Mucosa of descending colon (tissue), 3 donors: ENCODE results near the gene ACACB. TPM values are rescaled to one million over a fixed set of nuclear protein-coding genes. Genes with fewer than 3 reads are reported as not detected.
"Not testable (repeated sequence)": the region's sequence is repeated elsewhere in the genome, so short reads cannot be mapped to it uniquely, and the experiment has no call there.

Experiments used
- ATAC-seq: fragments of 200-7000 bp; cut with Tn5 transposase; one replicate; pipeline ENCODE4 v1.9.1; 2020; ENCODE audit warnings: mild to moderate bottlenecking, moderate library complexity
- DNase-seq, 3 donors: peaks; one replicate each; pipeline ENCODE4 v3.0.0-alpha.2; 2020
- H3K36me3 ChIP-seq: fragments of 200-600 bp; one replicate; pipeline ENCODE4 v1.8.0; 2021; ENCODE audit warnings: low read depth, mild to moderate bottlenecking
- H3K4me1 ChIP-seq: fragments of 200-600 bp; one replicate; pipeline ENCODE4 v1.8.0; 2021; ENCODE audit warnings: low read depth, mild to moderate bottlenecking
- H3K4me3 ChIP-seq: fragments of 200-600 bp; one replicate; pipeline ENCODE4 v1.8.0; 2021; ENCODE audit warnings: mild to moderate bottlenecking
- H3K9me3 ChIP-seq: fragments of 200-600 bp; one replicate; pipeline ENCODE4 v1.8.0; 2021; ENCODE audit warnings: mild to moderate bottlenecking
- intact Hi-C, 2 donors: fragments of 100-400 bp; cut with DNase I in 1 of 2; cut with micrococcal nuclease in 1 of 2; formaldehyde crosslinking; loops; one replicate each; pipeline versions ENCODE4 v1.11.0 to v1.11.1; 2022; cut with DNase I, micrococcal nuclease
- total RNA-seq, 3 donors: library from RNA; stranded (reverse); fragmentation: NEBNext Ultra II Directional in 2 of 3; extraction: Animal tissue kit (Norgen Biotek cat#: 25700) in 2 of 3; gene quantifications; one replicate each; pipeline versions ENCODE4 v1.2.1 to v1.2.4, GENCODE V29; 2021 to 2023
- TF ChIP-seq, protein P1 (sequence below): fragments of 200-600 bp; IDR thresholded peaks from one replicate; pipeline ENCODE4 v1.8.0; 2022; ENCODE audit warnings: antibody characterized with exemption, mild to moderate bottlenecking
- donor health status: DM: no; HTN: no; CAD: no; lungs with moderate emphysema.
- donor health status: DM: no; HTN: no; CAD: no.
- donor health status: DM: no; HTN: yes; CAD: no.

The ACACB gene
- total RNA-seq, 3 donors from 2014 or later = 54.4 to 155 (median 66.3) TPM

DNA sequence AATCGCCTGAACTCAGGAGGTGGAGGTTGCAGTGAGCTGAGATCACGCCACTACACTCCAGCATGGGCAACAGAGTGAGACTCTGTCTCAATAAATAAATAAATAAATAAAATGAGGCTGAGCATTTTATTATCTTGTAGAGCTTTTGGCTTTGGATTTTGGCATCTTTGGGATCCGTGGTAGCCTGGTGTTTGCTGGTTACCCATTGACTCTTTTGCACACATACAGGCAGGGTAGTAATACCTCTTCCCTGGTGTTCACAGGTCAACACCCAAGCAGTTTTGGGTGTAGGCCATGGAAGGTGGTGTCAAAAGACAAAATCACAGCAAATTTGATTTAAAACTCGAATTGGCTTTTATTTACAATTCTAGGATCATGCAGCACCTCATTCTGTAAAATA lies 27.8 kb downstream of the ACACB start:
- Histone ChIP-seq H3K9me3 (no peaks in the 10 kb centered on the region), H3K36me3 (no peaks in the 10 kb centered on the region), H3K4me1 (no peaks in the 10 kb centered on the region), H3K4me3 (no peak overlapping the region)
- no peak for DNase-seq
- intact Hi-C loops = no loop called here
- TF ChIP-seq, protein P1, sequence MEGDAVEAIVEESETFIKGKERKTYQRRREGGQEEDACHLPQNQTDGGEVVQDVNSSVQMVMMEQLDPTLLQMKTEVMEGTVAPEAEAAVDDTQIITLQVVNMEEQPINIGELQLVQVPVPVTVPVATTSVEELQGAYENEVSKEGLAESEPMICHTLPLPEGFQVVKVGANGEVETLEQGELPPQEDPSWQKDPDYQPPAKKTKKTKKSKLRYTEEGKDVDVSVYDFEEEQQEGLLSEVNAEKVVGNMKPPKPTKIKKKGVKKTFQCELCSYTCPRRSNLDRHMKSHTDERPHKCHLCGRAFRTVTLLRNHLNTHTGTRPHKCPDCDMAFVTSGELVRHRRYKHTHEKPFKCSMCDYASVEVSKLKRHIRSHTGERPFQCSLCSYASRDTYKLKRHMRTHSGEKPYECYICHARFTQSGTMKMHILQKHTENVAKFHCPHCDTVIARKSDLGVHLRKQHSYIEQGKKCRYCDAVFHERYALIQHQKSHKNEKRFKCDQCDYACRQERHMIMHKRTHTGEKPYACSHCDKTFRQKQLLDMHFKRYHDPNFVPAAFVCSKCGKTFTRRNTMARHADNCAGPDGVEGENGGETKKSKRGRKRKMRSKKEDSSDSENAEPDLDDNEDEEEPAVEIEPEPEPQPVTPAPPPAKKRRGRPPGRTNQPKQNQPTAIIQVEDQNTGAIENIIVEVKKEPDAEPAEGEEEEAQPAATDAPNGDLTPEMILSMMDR = no peak
- ATAC-seq = peak; percentile 65

DNA sequence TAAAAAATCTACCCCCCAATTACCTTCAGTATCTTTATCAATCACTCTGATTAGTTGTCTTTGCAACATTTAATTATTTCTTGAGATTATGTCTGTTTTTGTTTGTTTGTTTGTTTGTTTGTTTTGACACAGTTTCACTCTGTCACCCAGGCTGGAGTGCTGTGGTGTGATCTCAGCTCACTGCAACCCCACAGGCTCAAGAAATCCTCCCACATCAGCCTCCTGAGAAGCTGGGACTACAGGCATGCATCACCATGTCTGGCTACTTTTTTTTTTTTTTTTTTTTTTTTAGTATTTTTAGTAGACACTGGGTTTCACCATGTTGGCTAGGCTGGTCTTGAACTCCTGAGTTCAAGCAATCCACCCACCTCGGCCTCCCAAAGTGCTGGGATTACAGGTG lies 30.7 kb downstream of the ACACB start:
- H3K4me1 ChIP-seq, DNase-seq, ATAC-seq, H3K36me3 ChIP-seq, intact Hi-C loops, H3K4me3 ChIP-seq, H3K9me3 ChIP-seq: not testable (repeated sequence)

DNA sequence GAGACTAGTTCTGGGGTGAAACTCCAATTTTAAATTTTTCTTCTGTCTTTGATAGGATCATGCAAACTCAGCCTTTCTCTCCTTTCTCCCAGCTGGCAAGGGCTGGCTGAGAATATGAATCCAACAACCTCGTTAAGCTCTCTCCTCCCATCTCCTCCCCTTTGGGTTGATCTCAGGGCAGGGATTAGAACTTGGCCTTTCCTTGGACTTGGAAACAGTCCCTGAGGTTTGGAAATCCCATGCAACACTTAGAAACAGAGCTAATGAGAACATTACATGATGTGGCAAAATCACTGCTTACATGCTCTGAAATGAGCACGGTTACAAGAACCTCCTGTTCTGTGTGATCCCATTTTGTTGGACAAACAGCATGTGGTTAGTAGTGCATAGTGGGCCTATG lies 31.6 kb downstream of the ACACB start:
- TF ChIP-seq, protein P1 = no peak

DNA sequence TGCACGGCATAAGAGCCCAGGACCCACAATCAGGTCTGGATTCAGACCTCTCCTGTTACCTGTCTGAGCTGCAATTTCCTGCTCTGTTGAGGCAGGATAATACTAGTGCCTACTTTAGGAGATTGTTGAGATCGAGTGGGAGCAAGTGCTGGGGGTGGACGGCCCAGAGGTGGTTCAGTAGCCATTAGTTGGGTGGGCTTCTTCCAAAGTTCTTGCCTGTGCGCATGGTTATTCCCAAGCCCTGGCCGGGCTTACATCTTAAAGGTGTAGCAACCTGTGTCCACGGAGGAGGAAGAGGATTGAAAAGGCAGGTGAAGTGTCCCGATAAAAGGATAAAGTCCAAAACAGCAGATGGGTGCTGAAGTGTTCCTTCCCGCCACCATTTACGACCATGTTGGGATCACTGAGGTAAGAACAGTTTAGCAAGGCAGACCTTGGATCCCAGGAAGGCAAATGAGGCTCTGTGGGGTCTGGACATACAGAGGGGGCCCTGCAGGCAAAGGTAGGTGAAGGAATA lies 33.8 kb downstream of the ACACB start:
- ATAC-seq (peak; percentile 54), DNase-seq (no peak)
- Histone ChIP-seq H3K36me3 (no peaks in the 10 kb centered on the region), H3K4me1 (no peaks in the 10 kb centered on the region), H3K9me3 (no peaks in the 10 kb centered on the region), H3K4me3 (no peak overlapping the region)
- TF ChIP-seq, protein P1 = no peak
- intact Hi-C loops = no loop called here

More for the DNA sequence above, 31.6 kb downstream of the ACACB start:
- peak; percentile 14 for ATAC-seq
- no peaks in the 10 kb centered on the region for H3K4me1 ChIP-seq
- H3K9me3 ChIP-seq = no peaks in the 10 kb centered on the region
- intact Hi-C loops = no loop called here
- peak in 1 of 3 donors; percentile 19 for DNase-seq
- no peaks in the 10 kb centered on the region for H3K36me3 ChIP-seq
- H3K4me3 ChIP-seq = no peak overlapping the region

DNA sequence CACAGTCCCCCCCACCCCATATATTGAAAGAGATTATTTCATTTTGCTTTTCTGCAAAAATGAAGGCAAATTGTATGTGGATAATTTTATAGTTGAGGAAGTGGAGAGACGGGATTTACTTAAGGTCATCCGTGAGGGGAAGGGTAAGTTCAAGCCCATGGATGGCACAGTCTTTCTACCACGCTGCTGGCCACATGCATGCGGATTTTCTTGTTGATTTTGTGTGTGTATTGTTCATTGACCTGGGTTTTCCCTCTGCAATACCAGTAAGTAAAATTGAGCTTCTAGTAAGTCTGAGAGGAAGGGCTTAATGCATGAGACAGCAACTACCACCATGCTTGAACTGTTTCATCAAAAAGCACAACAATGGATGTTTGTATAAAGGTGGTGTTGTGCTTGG lies 35.1 kb downstream of the ACACB start:
- Histone ChIP-seq H3K36me3 (no peaks in the 10 kb centered on the region), H3K4me1 (no peaks in the 10 kb centered on the region), H3K9me3 (no peaks in the 10 kb centered on the region), H3K4me3 (no peak overlapping the region)
- DNase-seq = no peak
- intact Hi-C loops = no loop called here
- ATAC-seq = no peak
- TF ChIP-seq, protein P1 = no peak

DNA sequence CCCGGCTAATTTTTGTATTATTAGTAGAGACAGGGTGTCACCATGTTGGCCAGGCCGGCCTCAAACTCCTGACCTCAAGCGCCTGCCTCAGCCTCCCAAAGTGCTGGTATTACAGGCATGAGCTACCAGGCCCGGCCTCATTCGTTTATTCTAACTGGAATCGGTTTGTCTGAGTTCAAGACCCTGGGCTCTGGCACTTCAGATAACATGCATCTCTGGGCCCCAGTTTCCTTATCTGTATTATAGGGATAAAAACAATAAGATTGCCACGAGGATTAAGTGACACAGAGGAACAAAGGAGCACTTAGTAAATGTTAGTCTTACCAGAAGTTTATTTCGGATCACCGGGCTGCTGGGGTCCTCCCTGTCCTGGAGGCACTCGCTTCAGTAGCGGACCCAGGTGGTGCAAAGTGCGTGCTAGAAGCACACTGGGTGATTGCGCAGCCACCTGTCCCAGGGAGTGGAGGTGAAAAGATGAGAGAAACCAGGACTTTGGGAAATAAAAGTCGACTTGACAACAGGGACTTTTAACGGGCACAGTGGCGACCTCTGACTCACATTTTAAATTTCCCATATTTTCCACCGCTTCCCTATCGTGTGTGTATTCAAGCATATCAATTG lies 37.5 kb downstream of the ACACB start:
- intact Hi-C loops = no loop called here
- ATAC-seq = peak; percentile 2
- DNase-seq = peak in 2 of 3 donors; percentile 42 to 64

More for the DNA sequence above, 37.5 kb downstream of the ACACB start:
- TF ChIP-seq, protein P1 = no peak
- Histone ChIP-seq H3K36me3 (no peaks in the 10 kb centered on the region), H3K9me3 (no peaks in the 10 kb centered on the region), H3K4me3 (no peak overlapping the region), H3K4me1 (no peaks in the 10 kb centered on the region)
